ENCODE results near the gene SF3B6.
A peak's percentile ranks its signal among the peaks of the same experiment; 100 is the strongest.

The SF3B6 gene

DNA sequence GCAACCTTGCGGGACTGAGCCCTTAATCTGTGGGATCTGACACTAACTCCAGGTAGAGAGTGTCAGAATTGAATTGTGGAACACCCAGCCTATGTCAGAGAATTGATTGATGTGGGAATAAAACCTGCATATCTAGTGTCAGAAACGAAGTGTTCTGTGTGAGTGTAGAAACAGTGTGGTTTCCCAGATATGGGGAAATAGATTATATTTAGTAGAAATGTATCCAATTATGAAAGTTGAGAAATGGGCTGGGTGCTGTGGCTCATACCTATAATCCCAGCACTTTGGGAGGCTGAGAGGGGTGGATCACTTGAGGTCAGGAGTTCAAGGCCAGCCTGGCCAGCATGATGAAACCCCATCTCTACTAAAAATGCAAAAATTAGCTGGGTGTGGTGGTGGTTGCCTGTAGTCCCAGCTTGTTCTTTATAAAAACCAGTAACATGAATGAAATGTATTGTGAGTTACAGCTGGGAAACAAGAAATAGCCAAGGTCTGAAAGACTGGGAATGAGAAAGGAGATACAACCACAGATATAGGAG lies 12.8 kb upstream of the SF3B6 start:
- no peak for DNase-seq

DNA sequence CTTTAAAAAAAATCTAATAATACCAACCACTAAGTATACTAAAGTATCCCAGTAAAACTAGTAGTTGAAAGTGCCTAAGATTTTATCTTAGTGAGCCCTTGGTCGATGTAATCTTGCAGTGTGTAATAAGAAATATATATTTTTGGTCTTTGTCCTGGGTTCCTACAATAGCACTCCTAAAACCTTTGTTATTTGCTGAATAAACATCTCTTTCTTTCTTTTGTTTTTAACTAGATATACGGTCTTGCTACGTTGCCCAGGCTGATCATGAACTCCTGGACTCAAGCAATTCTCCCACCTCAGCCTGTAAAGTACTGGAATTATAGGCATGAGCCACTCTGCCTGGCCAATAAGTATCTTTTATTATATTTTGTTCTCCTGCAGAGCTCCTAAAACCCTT lies 10.9 kb upstream of the SF3B6 start:
- no peak for DNase-seq

DNA sequence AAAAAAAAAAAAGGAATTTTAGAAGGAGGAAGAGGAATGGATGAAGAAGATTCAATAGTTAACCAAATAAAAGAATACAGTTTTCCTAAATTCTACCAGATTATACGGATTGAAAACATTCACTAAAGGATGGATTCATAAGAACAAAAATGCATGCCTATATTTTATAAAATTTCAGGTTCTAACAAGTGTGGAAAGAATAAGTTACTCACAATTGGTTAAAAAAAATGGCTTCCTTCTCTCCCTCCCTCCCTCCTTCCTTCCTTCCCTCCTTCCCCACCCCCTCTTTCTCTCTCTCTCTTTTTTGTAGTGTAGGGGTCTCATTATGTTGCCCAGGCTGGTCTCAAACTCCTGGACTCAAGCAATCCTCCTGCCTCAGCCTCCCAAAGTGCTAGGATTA lies 10.1 kb upstream of the SF3B6 start:
- DNase-seq = no peak

DNA sequence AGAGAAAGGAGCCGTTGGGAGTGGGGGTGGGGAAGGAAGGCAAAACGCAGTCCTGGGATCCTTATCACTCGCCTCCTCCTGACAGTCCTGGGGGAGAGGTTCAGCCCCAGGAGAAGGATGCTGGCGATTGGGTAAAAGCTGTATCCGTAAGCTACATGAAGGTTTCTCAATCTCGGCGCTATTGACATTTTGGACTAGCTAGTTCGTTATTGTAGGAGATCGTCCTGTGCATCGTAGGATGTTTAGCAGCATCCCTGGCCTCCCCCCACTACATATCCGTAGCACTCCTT lies 9.0 kb upstream of the SF3B6 start:
- DNase-seq = no peak

DNA sequence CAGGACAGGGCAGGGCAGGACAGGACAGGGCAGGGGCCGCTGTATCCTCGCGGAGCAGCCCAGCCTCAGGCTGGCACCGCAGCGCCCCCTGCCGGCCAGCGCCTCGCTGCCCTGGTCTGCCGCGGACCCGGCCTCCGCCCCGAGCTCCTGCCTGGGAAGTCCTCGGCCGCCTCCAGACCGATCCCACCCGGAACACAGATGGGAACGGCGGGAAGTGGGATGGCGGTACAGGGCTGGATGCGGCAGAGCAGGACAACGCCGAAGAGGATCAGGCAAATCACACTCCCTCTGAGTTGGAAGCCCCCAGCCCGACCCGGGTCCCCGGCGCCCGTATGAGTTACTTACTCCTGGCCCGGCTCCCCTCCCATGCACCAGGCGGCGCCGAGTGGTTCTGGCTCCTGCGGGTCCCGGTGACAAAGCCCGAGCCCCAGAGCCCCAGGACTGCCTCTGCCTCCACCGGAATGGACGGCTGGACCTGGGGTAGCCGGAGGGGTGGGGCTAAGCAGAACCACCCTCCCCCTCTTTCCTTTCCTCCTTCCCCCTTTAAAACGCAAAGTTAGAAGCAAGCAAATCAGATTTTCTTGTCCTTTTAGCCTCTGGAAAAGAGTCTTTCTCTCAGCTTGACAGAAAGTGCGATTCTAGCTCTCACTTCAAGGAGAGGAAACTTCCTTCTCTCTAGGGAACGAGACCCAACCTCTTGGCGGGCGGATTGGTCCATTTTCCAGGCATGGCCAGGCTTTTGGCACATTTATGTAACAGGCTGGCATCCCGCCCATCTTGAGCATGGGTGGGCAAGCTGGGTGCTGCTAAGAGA lies 8.5 kb upstream of the SF3B6 start, which contains the start of gene TP53I3:
Gene TP53I3, minus strand, starts transcription at position 449 of the 814 bp plus-strand sequence. CDS start 508 bp downstream, outside the sequence.
- DNase-seq = peak; percentile 83

DNA sequence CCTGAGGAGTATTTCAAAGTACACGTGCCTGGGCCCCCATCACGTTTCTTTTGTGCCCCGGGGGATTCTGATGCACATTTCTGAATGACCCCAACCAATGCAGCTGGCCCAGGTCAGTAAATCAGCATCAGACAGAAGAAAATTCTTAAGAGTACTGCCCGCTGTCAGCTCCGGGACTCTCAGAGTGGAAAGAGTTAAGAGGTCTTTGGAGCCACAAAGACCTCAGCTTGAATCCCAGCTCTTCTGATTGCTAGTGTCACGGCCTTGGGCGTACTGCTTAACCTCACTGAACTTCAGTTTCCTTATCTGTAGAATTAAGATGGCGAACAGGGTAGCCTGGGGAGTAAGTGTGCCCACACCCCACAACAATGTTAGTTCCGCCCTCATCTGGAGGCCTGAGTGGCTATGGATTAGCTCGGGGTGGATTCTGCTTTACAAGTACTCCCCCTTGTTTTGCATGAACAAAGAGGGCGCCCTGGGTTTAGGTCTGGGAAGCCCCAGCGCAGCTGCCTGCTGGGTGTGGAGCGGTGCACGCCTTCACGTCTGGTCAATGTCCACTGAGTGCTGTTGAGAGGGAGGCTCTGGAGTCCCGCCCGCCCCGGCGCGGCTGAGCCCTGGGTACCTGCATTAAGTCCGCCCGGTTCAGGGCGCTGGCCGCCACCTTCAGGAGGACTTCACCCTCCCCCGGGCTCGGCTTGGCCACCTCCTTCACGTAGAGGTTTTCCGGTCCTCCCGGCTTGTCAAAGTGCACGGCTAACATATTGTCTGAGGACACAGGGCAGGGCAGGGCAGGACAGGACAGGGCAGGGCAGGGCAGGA lies 7.7 kb upstream of the SF3B6 start:
- DNase-seq = peak; percentile 76

DNA sequence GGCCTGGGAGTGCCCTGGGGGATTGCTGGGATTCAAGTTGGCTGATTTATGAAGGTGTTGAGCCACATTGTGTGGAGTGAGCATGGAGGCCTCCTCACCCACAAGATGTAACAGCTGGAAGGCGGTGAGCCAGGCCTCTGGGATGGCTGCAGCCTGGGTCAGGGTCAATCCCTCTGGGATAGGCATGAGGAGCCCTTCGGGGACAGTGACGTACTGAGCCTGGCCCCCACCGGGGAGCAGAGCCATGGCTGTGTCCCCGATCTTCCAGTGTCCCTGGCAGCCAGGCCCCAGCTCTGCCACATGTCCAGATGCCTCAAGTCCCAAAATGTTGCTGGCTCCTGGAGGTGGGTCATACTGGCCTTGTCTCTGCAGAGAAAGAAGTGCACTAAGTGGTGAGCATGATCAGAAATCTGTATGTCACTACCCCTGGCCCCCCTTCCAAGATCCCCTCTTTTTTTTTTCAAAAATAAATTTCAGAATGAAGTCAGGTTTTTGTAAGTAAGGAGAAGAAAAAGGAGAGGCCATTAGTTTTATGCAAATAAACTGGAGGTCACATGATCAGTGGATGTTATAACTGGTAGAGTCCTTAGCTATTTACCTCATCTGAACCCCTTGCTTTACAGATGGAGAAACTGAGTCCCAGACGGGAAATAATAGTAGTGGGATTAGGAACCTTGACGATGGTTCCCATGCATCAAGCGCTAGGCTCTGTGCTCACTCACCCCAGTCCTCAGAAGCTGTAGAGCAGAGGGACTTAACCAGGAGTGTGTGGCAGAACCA lies 6.9 kb upstream of the SF3B6 start:
- DNase-seq = no peak

DNA sequence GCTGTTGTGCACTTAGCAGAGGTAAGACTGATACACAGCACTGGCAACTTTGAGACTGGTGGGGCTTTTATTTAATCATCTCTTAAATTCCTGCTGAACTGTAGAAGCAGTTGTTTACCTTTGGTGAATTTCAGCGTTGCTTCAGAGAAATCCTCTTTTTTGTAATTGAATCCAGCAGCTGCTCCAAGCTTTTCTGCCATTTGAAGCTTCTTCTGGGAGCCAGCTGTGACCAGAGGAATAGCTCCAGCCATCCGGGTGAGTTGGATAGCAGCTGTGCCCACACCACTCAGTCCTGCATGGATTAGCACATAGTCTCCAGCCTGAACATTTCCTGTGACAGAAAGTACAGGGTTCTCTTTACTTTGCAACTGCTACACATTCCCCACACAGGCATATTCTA lies 4.6 kb upstream of the SF3B6 start:
- DNase-seq = no peak

DNA sequence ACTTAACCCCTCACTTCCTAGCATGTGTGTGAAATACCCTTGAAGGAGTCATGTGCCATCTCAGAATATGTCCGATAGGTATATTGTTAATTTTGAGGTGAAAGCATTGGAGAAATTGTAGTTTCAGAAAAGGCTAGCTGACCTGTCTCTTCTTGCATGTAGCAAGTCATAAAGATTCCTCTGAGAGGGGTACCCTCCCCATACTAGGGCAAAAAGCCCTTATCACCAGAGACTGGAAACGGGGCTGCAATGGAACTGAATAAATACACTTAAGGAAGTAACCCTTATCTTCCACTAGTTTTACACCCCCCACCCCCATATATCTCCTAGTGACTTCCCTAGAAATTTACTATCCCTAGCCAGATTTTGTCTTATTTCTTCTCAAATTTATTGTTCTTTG lies 1.8 kb upstream of the SF3B6 start:
- no peak for DNase-seq

DNA sequence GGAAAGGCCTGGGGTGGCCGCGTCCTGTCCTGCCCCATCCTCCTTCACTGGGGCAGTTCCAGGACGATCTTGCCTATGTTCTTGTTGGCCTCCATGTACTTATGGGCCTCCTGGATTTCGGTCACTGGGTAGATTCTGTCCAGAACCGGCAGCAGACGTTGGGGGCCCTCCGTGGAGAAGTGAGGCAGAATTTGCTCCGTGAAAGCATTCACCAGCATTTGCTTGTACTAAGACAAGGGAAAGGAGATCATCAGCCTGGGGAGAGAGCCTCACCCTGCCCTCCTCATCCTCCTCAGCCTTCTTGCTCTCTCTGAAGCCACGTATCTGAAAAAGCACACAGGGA lies 1.4 kb upstream of the SF3B6 start:
- no peak for DNase-seq

DNA sequence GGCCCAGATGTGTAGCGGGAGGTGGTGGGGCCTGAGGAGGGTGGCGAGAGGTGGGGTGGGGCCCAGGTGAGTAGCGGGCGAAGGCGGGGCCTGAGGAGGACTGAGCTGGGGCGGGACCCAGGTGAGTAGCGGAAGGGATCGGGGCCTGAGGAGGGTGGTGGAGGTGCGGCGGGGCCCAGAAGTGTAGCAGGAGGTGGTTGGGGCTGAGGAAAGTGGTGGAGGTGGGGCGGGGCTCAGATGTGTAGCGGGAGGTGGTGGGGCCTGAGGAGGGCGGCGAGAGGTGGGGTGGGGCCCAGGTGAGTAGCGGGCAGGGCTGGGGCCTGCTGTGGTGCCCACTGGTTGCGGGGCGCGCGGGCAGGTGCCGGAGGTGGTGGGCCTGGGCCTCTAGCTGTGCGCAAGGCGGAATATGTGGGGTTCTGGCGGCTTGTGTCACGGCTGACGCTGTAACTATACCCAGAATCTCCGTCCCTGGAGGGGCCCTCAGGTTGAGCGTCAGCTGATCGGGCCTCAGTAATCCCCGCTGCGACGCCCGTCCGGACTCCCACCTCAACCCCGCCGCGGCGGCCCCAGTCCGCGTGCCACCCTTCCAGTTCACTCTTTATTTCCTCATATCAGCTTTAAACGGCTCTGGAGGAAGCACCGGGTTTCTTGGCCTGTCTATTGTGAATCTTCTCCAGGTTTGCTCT lies 866 bp upstream of the SF3B6 start:
- peak; percentile 24 for DNase-seq

DNA sequence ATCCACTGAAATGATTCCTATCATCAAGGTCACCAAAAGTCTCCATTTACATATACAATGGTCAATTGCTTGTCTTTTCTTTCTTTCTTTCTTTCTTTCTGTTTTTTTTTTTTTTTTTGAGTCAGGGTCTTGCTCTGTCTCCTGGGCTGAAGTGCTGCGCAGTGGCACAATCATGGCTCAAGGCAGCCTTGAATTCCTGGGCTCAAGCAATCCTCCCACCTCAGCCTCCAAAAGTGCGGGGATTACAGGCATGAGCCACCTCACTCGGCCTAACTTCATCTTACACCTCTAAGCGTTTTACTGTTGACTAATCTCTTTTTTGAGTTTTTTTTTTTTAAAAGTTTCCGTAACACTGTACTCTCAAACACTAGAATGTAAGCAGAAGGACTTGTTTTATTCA lies 867 bp downstream of the SF3B6 start:
- DNase-seq = no peak

DNA sequence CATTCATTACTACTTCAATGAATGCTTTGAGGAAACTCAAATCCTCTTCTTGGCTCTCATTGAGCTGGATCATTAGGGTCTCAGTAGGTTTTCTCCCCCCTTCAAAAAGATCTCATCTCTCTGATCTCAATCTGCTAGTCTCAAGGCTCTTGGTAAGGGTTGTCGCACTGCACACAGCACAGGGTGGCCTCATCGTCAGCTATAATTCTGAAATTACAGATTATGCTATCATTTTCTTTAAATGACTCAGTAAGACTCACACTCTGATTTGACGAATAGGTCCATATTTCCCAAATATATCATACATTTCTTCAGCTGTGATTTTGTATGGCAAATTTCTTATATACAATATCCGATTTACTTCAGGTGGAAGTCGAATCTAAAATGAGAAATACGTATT lies 2.3 kb downstream of the SF3B6 start:
- no peak for DNase-seq

DNA sequence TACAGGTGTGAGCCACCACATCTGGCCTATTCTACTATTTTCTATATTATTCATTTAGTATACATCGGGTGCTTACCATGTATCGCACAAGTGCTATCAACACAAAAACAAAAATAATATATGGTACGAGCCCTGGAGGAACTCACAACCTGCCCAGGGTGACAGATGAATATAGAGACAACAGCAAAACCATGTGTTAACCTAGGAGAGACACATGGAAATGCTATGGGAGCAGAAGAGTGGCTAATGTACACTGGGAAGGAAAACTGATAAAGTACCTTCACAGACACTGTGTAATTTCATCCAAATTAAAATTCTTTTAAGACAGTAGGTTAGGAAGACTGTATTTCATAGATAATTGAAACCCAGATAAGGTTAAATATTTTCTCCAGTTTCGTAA lies 3.9 kb downstream of the SF3B6 start:
- no peak for DNase-seq

DNA sequence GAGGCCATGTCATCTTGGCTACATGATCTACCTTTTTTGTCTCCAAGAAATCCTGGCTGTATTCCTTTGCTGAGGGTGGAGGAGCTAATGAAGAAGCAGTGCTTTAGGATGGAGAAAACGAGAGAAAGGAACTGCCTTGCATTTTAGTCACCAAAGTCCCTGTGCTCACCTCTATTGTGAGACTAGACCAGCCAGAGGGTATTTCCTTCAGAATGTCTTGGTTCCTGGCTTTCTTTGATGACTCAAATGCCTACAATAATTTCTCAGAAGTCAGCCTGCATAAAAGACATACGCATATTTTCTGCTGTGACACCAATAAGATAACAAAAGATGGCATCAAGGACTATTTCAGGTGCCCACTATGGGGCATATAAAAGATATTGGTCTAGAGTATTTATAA lies 10.8 kb downstream of the SF3B6 start:
- no peak for DNase-seq

DNA sequence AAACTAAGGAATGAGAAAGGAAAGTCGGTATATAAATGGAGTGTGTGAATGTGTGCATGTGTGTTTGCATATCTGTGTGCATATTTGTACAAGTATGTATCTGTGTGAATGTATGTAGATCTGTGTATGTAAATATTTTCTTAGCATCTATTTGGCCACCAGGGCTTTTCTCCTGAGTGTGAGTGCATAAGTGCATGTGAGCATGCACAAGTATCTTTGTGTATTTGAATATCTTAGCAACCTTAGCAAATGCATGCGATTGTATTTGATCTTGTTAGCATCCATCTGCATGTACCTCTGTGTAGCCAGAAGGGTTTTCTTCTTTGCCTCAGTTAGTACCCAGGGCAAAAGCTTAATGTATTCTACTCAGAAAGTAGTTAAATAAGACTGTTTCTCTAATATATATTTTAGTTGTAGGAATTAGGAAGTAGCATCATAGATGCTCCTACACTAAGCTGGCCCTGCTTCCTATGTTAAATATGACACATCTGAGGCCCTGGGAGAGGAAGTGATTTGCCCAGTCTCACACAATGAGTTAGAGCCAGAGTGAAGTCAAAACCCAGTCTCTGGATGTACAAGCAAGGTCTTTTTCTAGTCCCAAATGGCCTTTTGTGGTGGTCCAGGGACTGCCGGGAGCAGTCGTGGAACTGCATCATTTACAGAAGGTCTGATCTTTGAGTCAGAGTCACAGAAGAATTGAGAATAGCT lies 17.4 kb downstream of the SF3B6 start:
- no peak for DNase-seq

DNA sequence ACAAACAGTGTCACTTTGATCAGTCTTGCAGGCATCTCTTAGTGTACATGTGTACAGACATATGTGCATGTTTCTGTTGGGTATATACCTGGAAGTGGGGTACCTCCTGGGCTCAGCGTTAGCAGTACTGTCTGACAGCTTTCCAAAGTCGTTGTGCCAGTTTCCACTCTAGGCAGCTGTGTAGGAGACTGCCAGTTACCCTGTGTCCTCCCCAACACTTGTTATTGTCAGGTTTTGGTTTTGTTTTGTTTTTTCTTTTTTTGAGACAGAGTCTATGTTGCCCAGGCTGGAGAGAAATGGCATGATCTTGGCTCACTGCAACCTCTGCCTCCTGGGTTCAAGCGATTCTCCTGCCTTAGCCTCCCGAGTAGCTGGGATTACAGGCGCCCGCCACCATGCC lies 20.4 kb downstream of the SF3B6 start:
- DNase-seq = no peak

DNA sequence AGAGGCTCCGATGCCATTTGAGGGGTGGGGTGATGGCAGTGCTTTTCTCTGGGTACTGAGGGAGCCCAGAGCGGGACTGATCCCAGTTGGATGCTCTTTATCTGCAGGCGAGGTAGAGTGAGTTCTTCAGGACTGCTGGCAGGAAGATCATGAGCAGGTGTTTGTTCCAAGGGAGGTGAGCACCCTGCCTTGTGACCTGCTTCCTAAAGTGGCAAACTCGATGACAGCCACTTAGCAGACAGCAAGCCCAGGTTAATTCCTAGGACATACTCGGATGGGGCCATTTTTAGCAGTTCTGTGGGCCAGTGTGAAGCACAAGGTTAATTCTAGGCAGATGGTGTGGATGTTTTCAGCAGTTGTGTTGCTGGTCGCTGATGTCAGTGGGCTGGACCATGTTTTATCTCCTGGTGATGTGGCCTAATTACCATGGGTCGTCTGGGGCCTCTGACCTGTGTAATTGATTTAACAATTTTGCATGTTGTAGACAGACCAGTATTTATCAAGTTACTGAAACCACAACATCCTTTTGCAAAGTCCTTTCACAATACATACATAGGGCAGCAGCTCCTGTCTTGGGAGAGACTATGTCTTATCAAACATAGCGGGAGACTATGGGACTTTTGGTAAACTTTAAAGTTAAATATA lies 21.6 kb downstream of the SF3B6 start:
- no peak for DNase-seq

DNA sequence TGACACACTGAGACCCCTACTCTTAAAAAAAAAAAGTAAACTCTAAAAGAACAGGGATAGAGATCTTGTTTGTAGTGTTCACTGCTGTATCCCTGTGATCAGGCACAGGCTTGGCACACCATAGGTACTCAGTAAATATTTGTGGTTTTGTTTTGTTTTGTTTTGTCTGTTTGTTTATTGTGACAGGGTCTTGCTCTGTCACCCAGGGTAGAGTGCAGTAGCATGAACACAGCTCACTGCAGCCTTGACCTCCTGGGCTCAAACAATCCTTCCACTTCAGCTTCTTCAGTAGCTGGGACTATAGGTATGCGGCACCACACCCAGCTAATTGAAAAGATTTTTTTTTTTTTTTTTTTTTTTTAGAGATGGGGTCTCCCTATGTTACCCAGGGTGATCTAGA lies 23.2 kb downstream of the SF3B6 start:
- DNase-seq = no peak

DNA sequence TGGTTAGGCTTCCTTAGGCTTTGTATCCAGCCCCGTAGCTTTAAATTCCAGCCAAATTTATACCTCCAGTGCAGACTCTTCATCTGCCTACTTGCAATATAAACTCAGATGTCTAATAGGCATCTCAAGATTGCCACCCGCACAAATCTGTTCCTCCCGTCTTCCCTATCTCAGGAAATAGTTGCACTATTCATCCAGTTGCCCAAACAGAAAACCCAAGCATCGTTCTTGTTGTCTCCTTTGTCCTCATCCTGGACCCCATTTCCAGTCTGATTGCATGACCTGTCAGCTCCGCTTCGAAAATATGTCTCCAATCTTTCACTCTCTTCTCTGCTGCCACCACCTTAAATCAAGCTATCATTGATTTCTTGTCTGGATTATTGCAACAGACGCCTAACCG lies 24.3 kb downstream of the SF3B6 start:
- no peak for DNase-seq

DNA sequence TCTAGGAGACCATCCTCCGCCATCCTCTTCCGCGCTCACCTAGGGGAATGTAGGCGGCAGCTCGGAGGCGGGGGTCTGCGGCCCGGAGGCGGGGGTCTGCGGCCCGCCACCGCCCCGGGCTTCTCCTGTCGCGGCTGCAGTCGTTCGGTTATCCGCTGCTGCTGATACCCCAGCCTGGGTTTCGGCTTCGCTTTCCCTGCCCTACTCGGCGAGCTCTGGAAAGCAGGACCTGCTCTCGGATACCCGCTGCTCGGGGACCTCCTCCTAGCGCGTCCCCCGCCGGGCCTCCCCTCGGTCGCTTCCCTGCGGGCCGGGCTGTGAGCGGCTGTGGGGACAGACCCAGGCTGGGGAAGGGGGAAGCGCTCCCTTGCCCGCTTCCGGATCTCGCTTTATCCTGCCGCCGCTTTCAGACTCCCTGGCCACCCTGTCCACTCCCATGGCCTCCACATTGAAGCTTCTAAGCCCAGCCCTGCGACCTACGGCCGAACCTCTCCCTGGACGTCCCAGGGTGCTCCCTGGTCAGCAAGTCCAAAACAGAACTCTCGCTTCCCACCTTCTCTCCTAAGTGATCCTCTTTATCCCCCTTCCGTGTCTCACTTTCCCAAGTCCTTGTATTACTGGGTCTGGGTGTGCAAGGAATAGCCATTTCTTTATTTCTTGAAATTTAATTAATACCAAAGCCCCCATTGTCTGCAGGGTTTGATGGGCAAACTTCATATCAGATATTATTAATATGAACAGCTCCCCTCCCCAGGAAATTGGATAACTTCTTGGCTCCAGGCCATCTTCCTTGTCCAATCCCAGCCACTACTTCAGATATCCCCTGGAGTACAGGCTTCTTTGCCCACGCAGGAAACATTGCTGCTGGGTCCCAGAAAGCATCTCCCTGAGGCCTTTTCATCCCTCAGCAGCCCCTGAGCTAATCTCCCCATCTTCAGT lies 25.8 kb downstream of the SF3B6 start:
- no peak for DNase-seq
